GM12892 (cell line): ENCODE measurements around the gene GFRA1.

Experiments
- POLR2A ChIP-seq: IDR thresholded peaks from 2 replicates; pipeline ENCODE4 v1.6.1; 2011; ENCODE audit warnings: low read depth, low read length, control low read depth
- POLR2AphosphoS5 ChIP-seq: IDR thresholded peaks from 2 replicates; pipeline ENCODE4 v1.6.1; 2011; ENCODE audit warnings: low read depth, low read length, control low read depth
- TAF1 ChIP-seq: IDR thresholded peaks from 2 replicates; pipeline ENCODE4 v1.6.1; 2011; ENCODE audit warnings: low read depth, mild to moderate bottlenecking, control low read depth, low read length, borderline replicate concordance

GRCh38 chr10:116106611-116107010 lies 166.4 kb downstream of the GFRA1 start:
- TF ChIP-seq POLR2AphosphoS5 = no peak
- no peak for TF ChIP-seq POLR2A
- no peak for TF ChIP-seq TAF1
